HepG2 (cell line): ENCODE results near the gene NXPE3. TPM values are rescaled to one million over a fixed set of nuclear protein-coding genes. Genes with fewer than 3 reads are reported as not detected.

ENCODE experiments used
- ATAC-seq: fragments of 200-7000 bp; cut with Tn5 transposase; 3 replicates; pipeline ENCODE4 v1.9.1; 2020; ENCODE audit warnings: mild to moderate bottlenecking, moderate library complexity
- BruUV-seq: library from RNA; stranded (reverse); fragments of 400-500 nt; replicated peaks from 2 replicates; lab custom pipeline; 2021; lab: Mats Ljungman, UMichigan
- CTCF ChIA-PET: fragments of 300-600 bp; formaldehyde crosslinking; extraction: SDS; loops from one replicate; lab custom pipeline; 2021; ENCODE audit warnings: low total read pairs, inconsistent platforms, low intra/inter-chr PET ratio; lab: Yijun Ruan, JAX
- POLR2A ChIA-PET: fragments of 350-600 bp; sonication (Branson Sonifier 250); formaldehyde crosslinking; loops from one replicate; lab custom pipeline; 2020; ENCODE audit warnings: antibody characterized with exemption, inconsistent platforms; lab: Yijun Ruan, JAX
- DNase-seq: peaks from one replicate; pipeline ENCODE4 v3.0.0-alpha.2; 2015; ENCODE audit warnings: low spot score
- FAIRE-seq: peaks from 3 replicates; lab custom pipeline; 2011; peaks lifted over from hg19 to GRCh38; lab: Jason Lieb, UNC
- H2AFZ ChIP-seq: one replicate; pipeline ENCODE4 v1.6.1; 2011; ENCODE audit warnings: low read length, inconsistent platforms
- H3K27ac ChIP-seq: fragments of 300-600 bp; 3 replicates; pipeline ENCODE4 v1.8.0; 2011; ENCODE audit warnings: mixed run types, mild to moderate bottlenecking, mixed read lengths, low read length, inconsistent platforms; ENCODE audit not compliant: insufficient read depth; ENCODE audit errors: extremely low read length
- H3K27me3 ChIP-seq, 2 experiments: fragments of 200-600 bp in 1 of 2; 2 replicates in 1 of 2; 3 replicates in 1 of 2; pipeline versions ENCODE4 v1.6.0 to v1.8.0; 2011; ENCODE audit warnings: low read length in 2 of 2, mild to moderate bottlenecking in 2 of 2, moderate library complexity in 2 of 2, inconsistent platforms in 1 of 2; ENCODE audit not compliant: insufficient read depth in 2 of 2, control insufficient read depth in 1 of 2
- H3K36me3 ChIP-seq, 2 experiments: fragments of 200-600 bp in 1 of 2; replicated peaks in 1 of 2; 2 replicates in 1 of 2; 3 replicates in 1 of 2; pipeline versions ENCODE4 v1.5.1 to v1.8.0; 2011; ENCODE audit warnings: low read length in 2 of 2, inconsistent platforms in 1 of 2; ENCODE audit not compliant: insufficient read depth in 2 of 2, control insufficient read depth in 1 of 2
- H3K4me1 ChIP-seq: 2 replicates; pipeline ENCODE4 v1.5.1; 2012; ENCODE audit warnings: low read length, inconsistent platforms; ENCODE audit not compliant: insufficient read depth
- H3K4me2 ChIP-seq: 2 replicates; pipeline ENCODE4 v1.6.0; 2011; ENCODE audit warnings: low read depth, low read length, inconsistent platforms
- H3K4me3 ChIP-seq, 3 experiments: fragments of 200-600 bp in 1 of 3; sonication (generic), shearing (Covaris generic) in 1 of 3; replicated peaks in 1 of 3; 2 replicates each; pipeline ENCODE4 v1.5.1; 2011 to 2016; ENCODE audit warnings: low read length in 3 of 3, inconsistent platforms in 2 of 3, low read depth in 2 of 3, mild to moderate bottlenecking in 2 of 3, control low read depth in 1 of 3, mixed read lengths in 1 of 3; ENCODE audit not compliant: insufficient read depth in 1 of 3
- H3K79me2 ChIP-seq: one replicate; pipeline ENCODE4 v1.6.1; 2011; ENCODE audit warnings: low read length, inconsistent platforms; ENCODE audit not compliant: insufficient read depth
- H3K9ac ChIP-seq: 2 replicates; pipeline ENCODE4 v1.6.0; 2011; ENCODE audit warnings: mild to moderate bottlenecking, low read depth, low read length, inconsistent platforms; ENCODE audit not compliant: insufficient read depth
- H3K9me3 ChIP-seq: 2 replicates; pipeline ENCODE4 v1.5.1; 2012; ENCODE audit warnings: mild to moderate bottlenecking, low read length
- H4K20me1 ChIP-seq: 2 replicates; pipeline ENCODE4 v1.6.0; 2011; ENCODE audit warnings: inconsistent platforms, mild to moderate bottlenecking, low read length, moderate library complexity; ENCODE audit not compliant: insufficient read depth
- ELF1 ChIP-seq: sonication (generic); formaldehyde crosslinking; IDR thresholded peaks from 2 replicates; pipeline ENCODE4 v1.4.0; 2020; ENCODE audit warnings: missing genetic modification reagents
- FOSL1 ChIP-seq: sonication (generic); formaldehyde crosslinking; IDR thresholded peaks from 2 replicates; pipeline ENCODE4 v1.9.0; 2021; ENCODE audit warnings: missing genetic modification reagents, borderline replicate concordance
- GPBP1L1 ChIP-seq: sonication (generic); formaldehyde crosslinking; IDR thresholded peaks from 2 replicates; pipeline ENCODE4 v1.5.0; 2020; ENCODE audit warnings: mild to moderate bottlenecking, missing genetic modification reagents
- MXD4 ChIP-seq: IDR thresholded peaks from 2 replicates; pipeline ENCODE4 v1.6.1; 2016; ENCODE audit warnings: mild to moderate bottlenecking, missing biosample characterization, missing genetic modification reagents
- NBN ChIP-seq: fragments of 450-650 bp; conservative IDR thresholded peaks from 2 replicates; pipeline ENCODE4 v1.6.1; 2017
- PRDM10 ChIP-seq: sonication (generic); formaldehyde crosslinking; IDR thresholded peaks from 2 replicates; pipeline ENCODE4 v1.4.0; 2020; ENCODE audit warnings: low read depth, missing genetic modification reagents
- PRDM4 ChIP-seq: sonication (generic); formaldehyde crosslinking; IDR thresholded peaks from 2 replicates; pipeline ENCODE4 v1.9.0; 2021; ENCODE audit warnings: missing genetic modification reagents, borderline replicate concordance
- PRPF4 ChIP-seq: fragments of 200-400 bp; formaldehyde crosslinking; IDR thresholded peaks from 2 replicates; pipeline ENCODE4 v1.6.1; 2016; ENCODE audit warnings: low read length, low read depth; ENCODE audit not compliant: poor library complexity, severe bottlenecking
- TOPORS ChIP-seq: sonication (generic); formaldehyde crosslinking; IDR thresholded peaks from 2 replicates; pipeline ENCODE4 v1.8.0; 2023; ENCODE audit warnings: mild to moderate bottlenecking, missing genetic modification reagents
- ZNF124 ChIP-seq: sonication (generic); formaldehyde crosslinking; IDR thresholded peaks from 2 replicates; pipeline ENCODE4 v1.4.0; 2020; ENCODE audit warnings: missing genetic modification reagents
- ZNF549 ChIP-seq: sonication (generic); formaldehyde crosslinking; IDR thresholded peaks from 2 replicates; pipeline ENCODE4 v1.5.0; 2020; ENCODE audit warnings: missing genetic modification reagents
- ZNF572 ChIP-seq: sonication (generic); formaldehyde crosslinking; IDR thresholded peaks from 2 replicates; pipeline ENCODE4 v1.5.1; 2020; ENCODE audit warnings: mild to moderate bottlenecking, missing genetic modification reagents
- WGBS: methylation state at CpG from one replicate; pipeline ENCODE4 v1.1.6; 2017; ENCODE audit warnings: low lambda C conversion rate; 5-methylcytosine and 5-hydroxymethylcytosine counted together
- in situ Hi-C: cut with HindIII; loops from 2 replicates; pipeline ENCODE4 v1.10.0; 2017; ENCODE audit warnings: low pct_unique_long_range_greater_than_20kb; ENCODE audit not compliant: extremely low pct_ligation_motif_present
- intact Hi-C: fragments of 100-400 bp; cut with micrococcal nuclease; formaldehyde crosslinking; loops from one replicate; pipeline ENCODE4 v1.10.0; 2022; ENCODE audit not compliant: unreplicated experiment
- polyA plus RNA-seq, 8 experiments: library from polyadenylated mRNA; depleted of rRNA in 3 of 8; stranded (reverse) in 7 of 8; unstranded in 1 of 8; fragments of >200 nt; fragmentation: Illumina TruSeq in 4 of 8; extraction: Trizol in 4 of 8; gene quantifications; 2 replicates each; pipeline versions ENCODE4 v1.2.1 to v1.2.3, GENCODE V29; 2011 to 2016; ENCODE audit warnings: low read depth in 4 of 8, missing spikeins in 1 of 8, mixed read lengths in 1 of 8; ENCODE audit not compliant: insufficient read depth in 1 of 8
- total RNA-seq, 5 experiments: library from RNA; depleted of rRNA; stranded (reverse); fragments of >200 nt; fragmentation: Illumina TruSeq; extraction: Trizol; gene quantifications; 2 replicates each; pipeline ENCODE4 v1.2.3, GENCODE V29; 2016; ENCODE audit warnings: low read depth in 1 of 5

NXPE3 gene
- total and polyA plus RNA-seq, 2 of the 13 experiments (the other 11 are each of a cell fraction or from before 2014, with no cell fraction given), result 3.5 to 4.7 TPM

DNA sequence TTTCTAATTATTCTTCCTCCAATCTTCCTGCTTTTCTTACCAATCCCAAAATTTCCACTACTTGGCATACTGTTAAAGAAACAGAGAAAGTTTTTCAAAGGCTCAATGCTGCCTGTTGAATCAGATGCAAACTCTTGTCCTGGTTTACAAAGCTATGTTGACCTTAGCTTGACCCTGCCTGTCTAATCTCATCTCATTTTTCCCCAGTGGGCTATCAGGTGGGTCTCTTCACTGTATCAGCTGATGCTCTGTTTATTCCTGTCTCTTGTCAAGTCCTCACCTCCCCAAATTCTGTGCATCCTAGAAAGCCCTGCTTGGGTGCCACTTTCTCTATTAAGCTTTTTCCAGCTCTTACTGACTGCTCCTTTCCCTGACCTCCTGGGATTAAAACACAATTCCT, 88.5 kb downstream of the NXPE3 start:
- Histone ChIP-seq H3K27me3 (no peaks in the 10 kb centered on the region; a peak in 1 of 5 replicates), H2AFZ (no peak overlapping the region), H3K9me3 (no peaks in the 10 kb centered on the region), H3K4me3 (no peak overlapping the region), H3K9ac (no peak overlapping the region), H3K4me2 (no peak overlapping the region), H3K36me3 (no peaks in the 10 kb centered on the region), H4K20me1 (no peaks in the 10 kb centered on the region), H3K4me1 (peaks cover 32% of the 10 kb centered on the region), H3K27ac (no peak overlapping the region), H3K79me2 (no peaks in the 10 kb centered on the region)
- FAIRE-seq, result no peak
- BruUV-seq, result no TSS peak
- ChIA-PET POLR2A (interaction anchor here (1.9 to 2.6 kb wide), 2 partner anchors 13 to 18 kb away, joined by 8 to 14 read pairs; partner anchors contain the start of gene NFKBIZ), CTCF (no interaction called here)
- no peak for DNase-seq
- intact Hi-C loops (no loop called here), in situ Hi-C loops (no loop called here)
- ATAC-seq, result no peak; the same call in 2 of the 3 replicates
- TF ChIP-seq GPBP1L1 (CRISPR knock-in tag) (no peak), ZNF549 (CRISPR knock-in tag) (no peak), ZNF572 (CRISPR knock-in tag) (no peak), MXD4 (no peak)

- intact Hi-C loops, result no loop called here
- Histone ChIP-seq H3K9ac (no peak overlapping the region), H3K9me3 (no peaks in the 10 kb centered on the region), H3K79me2 (no peaks in the 10 kb centered on the region), H4K20me1 (no peaks in the 10 kb centered on the region), H3K27me3 (no peaks in the 10 kb centered on the region; a peak in 1 of 5 replicates), H3K4me3 (no peak overlapping the region), H3K27ac (no peak overlapping the region), H3K36me3 (no peaks in the 10 kb centered on the region), H3K4me2 (0 out of 2 replicates have a peak overlapping the region, but pooled peaks have one; percentile 24), H2AFZ (no peak overlapping the region), H3K4me1 (peaks cover 32% of the 10 kb centered on the region)
- DNase-seq, result no peak
- ChIA-PET CTCF (no interaction called here), POLR2A (interaction anchor here (1.4 to 2.6 kb wide), 3 partner anchors 13 to 19 kb away, joined by 3 to 14 read pairs (median 8); partner anchors contain the start of gene NFKBIZ)
- no TSS peak for BruUV-seq
- FAIRE-seq, result no peak
- ATAC-seq, result peak; percentile 5
- WGBS, result 59% methylated on average over 2 of the region's 2 CpGs
- in situ Hi-C loops, result no loop called here
- TF ChIP-seq TOPORS (no peak), PRPF4 (no peak), FOSL1 (CRISPR knock-in tag) (no peak), ZNF124 (CRISPR knock-in tag) (no peak), NBN (no peak), ELF1 (CRISPR knock-in tag) (no peak), PRDM4 (CRISPR knock-in tag) (no peak), PRDM10 (CRISPR knock-in tag) (no peak)
These were observed 89.0 kb downstream of the NXPE3 start for GRCh38 chr3:101867996-101868395.
